HG03457 (cell line): ENCODE results near the gene CHRNA4.

Experiments
- ATAC-seq: cut with Tn5 transposase; IDR thresholded peaks from one replicate; pipeline ENCODE4 v1.9.1; 2021; ENCODE audit warnings: moderate number of reproducible peaks; ENCODE audit not compliant: unreplicated experiment

Gene CHRNA4

DNA sequence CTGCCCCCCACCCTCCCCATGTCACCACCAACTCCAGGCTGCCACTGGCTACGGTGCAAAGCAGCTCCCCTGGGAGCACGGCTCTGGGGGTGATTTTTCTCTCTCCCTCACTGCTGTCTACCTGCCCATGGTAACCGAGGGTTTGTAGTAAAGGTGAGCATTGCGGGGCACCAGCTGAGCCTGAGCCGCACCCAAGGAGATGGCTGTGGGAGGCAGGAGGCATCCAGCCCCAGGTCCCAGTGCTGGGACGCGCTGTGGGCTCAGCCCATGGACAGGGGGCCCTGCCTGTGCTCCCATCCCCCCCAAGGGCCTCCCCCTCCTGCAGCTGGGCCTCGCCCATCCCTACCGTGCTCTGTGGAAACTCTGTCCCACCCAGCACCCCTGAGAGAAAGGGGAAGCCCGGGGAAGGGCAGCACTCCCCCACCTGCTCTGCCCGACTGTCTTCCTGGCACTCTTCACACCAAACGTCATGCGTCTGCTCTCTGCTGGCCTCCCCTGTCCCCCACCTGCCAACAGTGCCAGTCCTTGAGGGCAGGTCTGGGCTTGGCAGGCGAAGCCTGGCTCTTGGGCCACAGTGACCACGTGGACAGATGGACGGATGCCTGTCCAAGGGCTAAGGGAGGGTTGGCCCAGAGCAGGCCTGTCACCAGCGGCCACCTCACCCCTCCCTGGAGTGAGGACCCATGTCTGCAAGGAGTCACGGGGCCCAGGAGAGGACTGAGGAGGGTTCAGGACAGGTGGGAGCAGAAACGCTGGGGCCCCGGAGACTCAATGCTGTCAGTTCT lies 3.8 kb upstream of the CHRNA4 start:
- no peak for ATAC-seq

DNA sequence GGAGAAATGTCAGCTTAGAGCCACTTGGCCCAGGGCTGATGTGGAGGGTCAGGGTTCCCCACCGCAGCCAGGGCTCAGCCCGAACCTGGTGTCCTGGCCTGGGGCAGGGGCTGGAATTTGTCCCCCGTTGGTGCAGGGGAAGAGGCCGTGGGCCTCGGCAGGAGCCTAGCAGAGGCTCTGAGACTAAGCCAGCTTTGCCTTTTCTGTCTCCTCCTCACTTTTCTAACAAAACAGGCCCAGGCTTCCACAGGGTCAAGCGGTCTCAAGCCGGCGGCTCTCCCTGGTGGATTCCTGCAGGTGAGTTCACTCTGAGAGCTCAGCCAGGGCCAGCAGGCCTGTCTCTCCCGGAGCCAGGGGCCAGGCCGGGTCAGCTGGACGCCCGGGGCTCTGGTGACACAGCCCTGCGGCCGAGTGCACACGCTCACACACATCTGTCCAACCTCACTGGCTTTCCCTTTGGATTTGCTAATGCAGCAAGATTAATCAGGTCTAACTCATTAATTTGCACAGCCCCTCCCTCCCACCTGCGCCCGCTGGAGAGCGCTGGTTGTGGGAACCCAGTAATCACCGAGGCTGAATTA lies 2.9 kb upstream of the CHRNA4 start:
- no peak for ATAC-seq

DNA sequence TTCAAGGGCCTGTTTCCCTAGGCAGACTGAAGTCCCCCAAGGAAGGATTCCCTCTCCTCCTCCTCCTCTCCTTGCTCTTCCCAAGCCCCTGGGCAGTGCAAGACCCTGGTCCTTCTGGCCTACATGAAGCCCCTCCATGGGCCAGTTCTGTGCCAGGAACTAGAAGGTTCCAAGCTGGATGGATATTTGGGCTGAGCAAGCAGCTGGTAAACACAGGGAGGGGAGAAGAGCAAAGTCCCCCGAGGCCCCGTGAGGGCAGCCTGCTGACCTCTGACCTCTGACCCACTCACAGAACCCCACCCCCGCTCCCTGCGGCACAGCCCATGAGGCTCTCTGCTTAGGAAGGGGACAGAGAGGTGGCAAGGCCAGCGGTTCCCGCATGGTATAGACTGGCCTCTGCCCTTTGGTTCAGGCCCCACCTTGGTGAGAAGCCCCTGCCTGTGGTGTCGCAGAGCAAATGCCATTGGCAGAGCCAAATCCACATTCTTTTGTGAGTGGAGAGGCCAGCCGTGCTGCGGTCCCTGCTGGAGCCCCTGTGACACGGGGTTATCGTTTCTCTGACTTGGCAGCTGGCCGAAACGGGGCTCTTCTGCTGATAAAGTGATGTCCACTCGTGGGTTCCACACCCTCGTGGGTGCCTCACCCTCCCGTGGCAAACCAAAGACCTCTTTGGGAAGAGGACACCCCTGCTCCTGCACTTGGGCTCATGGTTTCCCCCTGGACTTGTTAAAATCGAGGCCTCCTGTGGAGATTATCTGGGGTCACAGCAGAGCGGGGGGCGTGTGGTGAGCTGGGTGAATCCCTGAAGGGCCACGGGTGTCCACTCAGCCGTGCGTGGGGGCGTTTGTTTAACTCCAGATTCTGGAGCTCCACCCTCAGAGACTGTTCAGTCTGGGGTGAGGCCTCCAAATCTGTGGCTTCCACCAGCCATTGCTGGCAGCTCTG lies 2.1 kb upstream of the CHRNA4 start:
- ATAC-seq, result no peak

DNA sequence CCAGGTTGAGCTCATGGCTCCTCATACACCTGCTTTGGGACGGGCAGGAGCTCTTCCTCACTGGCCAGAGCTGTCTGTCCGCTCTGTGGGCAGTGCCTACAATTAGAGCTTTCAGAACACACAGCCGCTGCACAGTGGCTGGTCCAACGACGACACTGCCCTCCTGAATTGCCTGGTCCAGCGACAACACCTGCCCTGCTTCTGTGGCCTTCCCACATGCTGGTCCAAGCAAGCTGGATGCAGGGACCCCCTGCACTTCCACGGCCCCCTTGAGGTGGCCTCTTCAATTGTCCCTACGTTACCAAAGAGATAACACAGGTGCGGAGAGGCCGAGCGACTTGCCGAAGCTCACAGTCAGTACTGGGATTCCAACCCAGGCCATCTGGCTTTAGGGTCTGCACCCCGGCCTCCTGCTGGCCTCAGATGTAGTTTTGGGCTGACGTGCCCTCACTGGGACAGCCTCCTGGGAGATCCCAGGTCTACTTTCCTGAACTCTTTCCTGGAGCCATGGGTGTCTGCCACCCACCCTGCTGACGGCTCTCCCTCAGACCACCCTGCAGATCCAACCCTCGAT lies 1.4 kb upstream of the CHRNA4 start:
- ATAC-seq, result no peak

DNA sequence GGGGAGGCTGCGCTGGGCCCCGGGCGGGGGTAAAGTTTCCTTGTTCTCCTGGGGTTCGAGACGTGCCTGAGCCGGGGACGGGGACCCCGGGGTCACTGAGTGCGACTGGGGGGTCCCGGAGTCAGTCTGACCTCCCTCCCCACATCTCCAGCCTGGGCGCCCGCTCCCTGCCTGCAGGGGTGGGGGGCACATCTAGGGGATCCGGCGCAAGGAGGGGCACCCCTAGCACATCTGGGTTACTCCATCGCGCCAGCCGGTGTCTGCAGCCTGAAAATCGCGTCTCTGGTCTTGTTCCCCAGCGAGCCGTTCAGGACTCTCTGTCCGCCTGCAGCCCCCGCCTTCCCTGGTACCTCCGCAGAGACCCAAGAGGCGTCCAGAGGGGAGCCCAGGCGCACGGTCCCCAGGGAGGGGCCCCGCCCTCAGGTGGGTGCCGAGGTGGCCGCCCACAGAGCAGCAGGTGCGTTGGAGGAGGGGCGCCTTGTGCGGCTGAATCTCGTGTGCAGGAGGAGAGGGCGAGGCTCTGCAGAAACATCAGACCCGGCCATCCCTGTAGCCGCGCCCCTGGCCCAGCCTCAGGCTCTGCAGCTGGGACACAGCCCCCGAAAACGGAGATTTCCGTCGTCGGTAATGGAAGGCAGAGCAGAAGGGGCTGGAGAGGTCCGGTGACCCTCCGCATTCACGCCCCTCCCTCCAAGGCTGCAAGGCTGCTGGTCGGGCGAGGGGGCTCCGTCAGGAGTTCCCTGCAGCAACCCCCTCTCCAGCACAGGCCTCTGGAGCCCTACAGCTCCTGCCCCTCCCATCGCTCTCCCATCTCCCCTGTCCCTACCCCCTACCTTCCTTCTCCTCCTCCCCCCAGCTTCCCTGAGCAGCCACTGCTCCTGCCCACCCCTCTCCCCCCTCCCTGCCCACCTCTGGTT lies 628 bp upstream of the CHRNA4 start:
- ATAC-seq, result no peak

DNA sequence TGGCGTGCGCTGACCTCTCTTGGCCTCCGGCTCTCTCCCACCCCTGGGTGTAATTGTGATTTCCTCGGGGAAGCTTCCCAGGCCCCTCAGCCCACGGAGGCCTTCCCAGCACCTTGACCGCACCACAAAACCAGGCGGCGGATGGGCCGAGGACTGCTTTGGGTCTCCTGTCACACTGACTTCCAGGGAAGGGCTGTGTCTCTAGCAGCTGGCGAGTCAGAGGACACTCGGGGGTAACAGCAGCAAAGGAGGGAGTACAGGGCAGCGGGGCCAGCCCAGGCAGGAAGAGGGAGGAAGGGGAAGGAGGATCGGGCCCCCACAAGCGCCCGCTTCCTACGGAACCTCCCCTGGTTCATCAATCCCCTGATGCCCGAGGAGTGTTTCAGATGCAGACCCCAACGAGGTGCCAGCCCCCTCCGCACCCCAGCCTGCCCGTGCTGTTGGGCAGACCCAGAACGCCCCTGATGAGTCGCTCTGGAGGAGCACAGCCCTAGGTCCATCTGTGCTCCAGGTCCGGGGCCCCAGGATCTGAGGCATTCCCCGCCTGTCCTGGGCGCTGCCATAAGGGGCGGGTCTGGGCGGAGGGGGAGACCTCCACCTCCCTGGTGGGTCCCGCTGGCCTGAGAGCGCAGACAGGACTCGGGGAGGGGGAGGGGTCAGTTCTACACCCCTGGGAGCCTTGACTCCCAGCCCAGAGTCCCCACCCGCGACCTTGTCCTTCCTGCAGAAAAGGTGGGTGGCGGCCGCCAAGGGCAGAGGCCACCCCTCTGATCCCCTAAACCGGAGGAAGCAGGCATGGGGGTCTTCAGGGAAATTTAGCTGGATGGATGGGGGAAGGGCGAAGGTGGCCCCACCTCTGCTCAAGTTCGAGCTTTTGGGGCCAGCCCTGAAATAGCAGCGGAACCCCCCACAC lies 956 bp downstream of the CHRNA4 start:
- no peak for ATAC-seq

DNA sequence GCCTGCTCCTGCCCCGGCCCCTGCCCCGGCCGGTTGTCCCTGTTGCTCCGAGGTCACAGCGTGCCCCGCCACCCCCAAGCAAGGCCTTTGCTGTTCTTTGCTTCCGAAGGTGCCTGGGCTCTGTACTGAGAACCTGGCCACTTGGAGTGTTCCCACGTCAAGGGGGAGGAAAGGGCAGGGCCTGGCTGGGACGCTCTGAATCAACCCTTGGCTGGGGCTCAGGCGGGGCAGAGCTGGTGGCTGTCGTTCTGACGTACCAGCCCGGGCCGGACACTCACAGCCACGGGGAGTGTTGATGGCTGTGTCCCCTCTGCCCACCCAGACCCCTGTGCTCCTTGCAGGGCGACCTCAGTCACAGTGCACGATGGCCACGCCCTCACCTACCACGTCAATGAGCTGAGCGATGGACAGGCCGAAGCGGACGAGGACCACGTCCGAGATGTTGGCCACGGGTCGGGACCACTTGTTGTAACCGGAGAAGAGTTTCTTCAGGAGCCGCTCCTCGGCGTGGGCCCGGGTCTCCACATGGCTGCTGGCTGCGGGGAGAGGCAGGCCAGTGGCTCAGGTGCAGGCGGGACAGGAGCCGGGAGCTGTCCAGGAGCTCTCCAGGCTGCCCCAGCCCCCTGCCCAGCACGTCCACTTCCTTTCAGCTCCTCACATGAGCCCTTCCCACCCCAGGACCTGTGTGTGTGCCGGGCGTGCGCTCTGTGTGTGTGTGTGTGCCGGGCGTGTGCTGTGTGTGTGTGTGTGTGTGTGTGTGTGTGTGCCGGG lies 1.8 kb downstream of the CHRNA4 start:
- ATAC-seq, result no peak

DNA sequence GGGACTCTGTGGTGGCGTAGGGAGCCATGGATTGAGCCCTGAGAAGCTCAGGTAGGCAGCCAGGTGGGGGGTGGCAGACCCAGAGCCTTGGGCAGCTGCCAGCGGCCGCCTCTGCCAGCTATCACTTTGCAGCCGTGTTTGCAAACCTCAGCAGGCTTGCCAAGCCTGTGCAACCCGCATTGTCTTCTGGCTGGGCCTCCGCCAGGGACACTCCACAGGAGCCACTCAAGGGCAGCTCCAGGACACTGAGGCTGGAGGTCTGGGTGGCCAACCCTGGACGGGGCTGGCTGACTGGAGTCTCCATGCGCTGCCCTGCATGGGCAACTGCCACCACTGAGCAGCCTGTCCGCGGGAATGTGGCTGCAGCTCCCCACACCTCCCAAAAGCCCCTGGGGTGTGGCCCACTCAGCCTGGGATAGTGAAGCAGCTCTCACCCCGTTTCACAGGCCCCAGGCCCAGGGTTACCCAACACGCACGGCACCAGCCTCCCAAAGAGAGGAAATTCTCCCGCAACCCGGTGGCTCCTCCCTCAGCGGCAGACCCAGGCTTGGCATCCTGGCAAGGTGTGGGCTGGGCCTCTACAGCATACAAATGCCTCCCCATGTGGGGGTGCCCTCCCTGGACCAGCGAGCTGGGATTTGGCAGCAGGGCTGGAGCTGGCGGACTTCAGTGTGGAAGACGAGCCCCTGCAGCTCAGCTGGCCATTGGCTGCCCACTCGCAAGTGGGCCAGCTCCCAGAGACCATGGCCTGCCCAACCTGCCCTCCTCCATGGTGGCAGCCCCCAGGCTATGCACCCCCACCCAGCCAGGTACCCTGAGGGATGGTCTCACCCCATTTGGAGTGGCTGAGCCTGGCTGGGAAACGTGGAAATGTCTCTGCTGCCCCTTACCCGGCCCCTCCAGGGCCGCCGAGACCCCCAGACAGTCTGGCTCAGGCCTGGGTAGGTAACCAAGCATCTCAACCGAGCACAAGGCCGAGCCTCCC lies 2.9 kb downstream of the CHRNA4 start:
- ATAC-seq, result no peak

DNA sequence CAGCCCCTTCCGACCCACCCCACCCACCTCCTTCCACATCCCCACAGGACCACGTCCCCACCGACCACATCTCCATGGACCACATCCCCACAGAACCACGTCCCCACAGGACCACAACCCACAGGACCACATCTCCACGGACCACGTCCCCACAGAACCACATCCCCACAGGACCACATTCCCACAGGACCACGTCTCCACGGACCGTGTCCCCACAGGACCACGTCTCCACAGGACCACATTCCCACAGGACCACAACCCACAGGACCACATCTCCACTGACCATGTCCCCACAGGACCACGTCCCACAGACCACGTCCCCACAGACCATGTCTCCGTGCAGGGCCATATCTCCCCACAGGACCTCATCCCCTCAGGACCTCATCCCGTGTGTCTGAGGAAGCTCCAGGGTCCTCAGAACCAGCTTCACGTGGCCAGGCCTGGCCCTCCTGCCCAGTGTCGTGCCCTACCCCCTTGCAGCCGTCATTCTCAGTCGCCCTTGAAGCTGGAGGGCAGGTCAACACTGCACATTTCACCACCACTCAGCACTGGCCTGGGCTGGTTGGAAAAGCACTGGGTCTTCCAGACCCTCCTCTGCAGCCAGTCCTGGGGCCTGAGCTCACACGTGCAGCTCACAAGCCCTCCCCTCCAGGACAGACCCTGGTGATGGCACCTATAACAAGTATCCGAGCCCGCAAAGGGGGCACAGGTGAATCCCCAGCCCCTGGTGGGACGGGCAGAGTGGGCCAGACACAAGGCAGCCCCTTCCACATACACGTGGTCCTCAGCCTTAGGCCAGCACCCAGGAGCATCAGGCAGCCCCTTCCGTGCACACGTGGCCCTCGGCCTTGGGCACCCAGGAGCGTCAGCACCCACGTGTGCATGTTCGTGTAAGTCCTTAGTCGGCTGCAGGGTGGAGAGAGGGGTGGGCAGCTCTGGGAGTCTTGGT lies 3.9 kb downstream of the CHRNA4 start:
- ATAC-seq, result no peak

DNA sequence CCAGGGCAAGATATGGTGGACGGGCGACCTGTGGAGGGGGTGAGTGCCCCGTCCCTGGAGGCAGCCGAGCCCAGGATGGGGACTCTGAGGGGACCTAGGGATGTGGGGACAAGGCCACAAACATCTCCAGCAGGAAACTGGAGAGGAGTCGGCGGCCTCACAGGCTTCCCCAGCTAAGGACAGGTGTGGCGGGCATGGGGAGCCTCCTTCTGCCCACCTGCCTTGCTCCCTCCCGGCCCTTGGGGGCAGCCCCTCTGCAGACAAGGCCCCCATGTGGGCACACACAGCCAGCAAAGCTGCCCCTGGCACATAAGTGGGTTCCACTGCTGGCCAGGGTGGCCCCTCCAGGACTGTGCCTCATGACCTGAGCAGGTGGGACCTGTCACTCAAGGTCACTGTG lies 4.6 kb downstream of the CHRNA4 start:
- no peak for ATAC-seq

DNA sequence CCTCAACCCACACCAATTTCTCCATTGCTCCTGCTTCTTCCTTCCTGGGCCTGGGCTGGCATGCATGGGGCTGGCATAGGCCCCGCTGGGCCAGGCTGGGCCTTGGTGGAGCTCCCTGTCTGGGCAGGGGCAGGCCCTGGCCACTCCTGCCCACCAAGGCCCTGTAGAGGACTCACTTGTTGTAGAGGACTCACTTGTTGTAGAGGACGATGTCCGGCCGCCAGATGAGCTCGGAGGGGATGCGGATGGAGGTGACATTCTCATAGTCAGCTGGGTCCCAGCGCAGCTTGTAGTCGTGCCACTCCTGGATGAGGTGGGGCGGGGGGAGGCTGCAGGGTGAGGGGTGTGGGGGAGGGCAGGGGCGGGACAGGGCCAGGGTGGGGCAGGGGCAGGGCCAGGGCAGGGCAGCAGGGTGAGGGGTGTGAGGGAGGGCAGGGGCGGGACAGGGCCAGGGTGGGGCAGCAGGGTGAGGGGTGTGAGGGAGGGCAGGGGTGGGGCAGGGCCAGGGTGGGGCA lies 5.3 kb downstream of the CHRNA4 start:
- ATAC-seq, result no peak

DNA sequence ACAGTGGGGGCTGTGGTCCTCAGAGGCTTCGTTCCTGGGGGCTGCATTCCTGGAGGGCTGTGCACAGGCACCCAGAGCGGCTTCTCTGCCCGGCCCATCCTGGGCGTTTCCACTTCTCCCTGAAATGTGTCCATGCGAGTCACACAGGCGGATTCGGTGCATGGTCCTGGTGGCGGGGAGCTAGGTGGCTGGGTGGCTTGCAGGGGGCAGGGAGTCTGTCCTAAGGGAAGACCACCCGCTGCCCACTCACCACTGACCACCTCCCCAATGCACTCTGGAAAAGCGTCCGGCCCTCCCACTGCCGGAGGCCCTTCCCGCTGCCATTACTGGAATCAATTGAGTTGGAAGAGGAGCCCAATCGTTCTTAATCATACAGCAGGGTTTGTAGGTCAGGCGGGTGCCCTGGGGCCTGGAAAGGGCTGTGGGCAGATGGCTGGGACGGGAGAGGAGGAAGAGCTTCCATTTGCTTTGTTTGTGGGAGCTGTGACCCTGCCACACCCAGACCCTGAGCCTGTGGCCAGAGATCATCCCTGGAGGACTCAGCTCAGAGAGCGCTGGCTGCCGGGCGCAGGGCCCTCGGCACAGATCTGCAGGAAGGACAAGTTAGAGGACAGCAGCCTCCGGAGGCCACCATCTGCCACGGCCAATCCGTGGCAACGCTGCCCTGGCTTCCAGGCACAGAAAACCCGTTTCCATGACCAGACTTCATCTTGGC lies 6.4 kb downstream of the CHRNA4 start:
- ATAC-seq, result no peak

DNA sequence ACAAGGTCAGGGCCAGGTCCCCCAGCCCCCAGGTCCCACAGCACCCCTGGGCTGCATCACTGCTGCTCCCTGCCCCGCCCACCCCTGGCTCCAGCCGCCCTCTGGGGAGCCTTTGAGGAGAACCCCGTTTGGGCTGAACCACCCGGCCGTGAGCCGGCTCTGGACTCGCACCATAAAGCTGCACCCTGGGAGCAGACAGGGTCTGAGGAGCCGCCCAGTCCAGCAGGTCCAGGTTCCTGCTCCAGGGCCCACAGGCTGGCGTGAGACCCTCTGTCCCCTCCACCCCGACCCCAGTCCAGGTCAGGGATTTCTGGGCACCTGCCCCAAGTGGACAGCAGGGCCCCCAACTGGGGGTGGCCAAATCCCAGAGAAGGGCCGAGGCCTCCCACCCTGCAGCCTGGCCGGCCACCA lies 8.3 kb downstream of the CHRNA4 start:
- ATAC-seq, result no peak

DNA sequence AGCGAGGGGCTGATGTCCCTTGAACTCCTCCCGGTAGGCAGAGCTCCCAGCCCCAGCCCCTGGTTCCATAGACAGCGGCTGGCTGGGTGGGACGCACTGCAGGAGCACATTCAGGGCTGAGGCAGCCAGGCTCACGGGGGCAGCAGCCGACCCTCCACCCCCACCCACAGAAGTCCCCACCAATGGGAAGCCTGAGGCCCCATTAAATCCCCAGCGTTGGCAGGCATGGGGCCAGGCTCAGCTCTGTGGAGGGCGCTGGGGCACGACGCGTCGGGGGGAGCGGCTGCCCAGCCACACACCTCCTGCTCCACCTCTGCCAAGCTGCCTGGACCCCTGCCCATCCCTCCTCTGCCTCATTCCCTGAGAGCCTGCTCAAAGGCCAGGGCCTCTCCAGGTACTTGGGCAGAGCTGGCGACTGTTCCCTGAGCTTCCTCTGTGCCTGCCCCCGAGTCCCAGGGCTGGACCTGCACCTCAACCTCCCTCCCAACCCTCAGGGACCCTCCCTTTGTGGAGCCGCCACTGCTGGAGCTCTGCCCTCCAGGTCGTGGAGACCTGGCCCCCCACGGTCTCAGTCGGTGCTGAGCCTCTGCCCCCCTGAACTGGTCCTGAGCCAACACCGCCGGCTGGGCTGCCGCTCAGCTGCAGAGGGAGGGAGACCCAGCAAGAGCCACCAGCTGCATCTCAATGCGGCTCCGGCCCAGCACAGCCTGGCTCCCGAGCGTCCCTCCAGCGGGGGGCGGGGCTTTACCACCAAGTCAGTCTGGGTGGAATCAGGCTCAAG lies 9.1 kb downstream of the CHRNA4 start:
- no peak for ATAC-seq

DNA sequence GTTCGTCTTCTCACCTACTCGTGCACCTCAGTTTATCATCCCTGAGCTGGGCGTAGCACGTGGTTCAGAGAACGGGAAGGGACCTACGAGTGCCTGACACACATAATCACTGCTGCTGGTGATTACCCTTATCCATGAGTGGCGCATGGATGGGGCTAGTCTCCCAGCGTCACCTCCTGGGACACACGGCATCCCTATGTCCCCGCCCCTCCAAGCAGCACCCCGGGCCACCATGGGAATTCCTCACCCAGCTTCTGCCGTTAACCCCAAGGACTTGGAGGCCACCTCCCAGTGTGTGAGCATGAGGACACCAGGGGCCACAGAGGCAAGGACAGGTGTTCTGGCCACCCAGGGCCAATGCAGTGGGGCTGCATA lies 9.8 kb downstream of the CHRNA4 start:
- no peak for ATAC-seq
